ENCODE results near the gene KCNT1.

KCNT1 gene

GRCh38 chr9:135802876-135803419, 101.0 kb downstream of the KCNT1 start:
- no peak for DNase-seq (ENCODE audit: low read depth)

GRCh38 chr9:135803441-135803840, 101.5 kb downstream of the KCNT1 start:
- no peak for DNase-seq (ENCODE audit: low read depth)

GRCh38 chr9:135804581-135805421, 102.8 kb downstream of the KCNT1 start:
- DNase-seq (ENCODE audit: low read depth): no peak

DNA sequence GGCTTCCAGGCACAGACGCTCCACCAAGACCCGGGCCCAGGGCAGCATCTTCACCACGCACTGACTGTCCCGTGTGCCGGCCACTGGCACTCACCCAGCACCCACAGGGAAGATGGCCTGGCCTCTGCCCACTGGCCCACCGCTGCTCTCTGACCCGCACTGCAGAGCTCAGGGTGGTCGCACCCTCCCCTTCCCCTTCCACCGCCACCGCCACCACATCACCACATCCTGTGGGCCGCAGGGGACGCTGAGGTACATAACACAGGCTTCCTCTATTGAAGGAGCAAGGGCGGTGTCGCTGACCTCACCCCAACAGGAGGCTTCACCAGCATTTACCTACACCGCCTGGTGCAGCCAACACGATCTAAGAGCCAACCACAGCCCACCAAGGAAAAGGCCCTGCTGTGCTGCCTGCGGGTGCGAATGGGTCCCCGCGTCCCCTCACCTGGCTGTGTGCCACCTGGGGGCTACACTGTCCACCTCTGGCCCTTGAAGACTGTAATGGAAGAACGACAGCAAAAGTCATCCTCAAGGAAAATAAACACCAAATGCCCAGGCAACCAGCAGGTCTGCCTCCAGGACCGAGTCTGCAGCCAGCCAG, 103.5 kb downstream of the KCNT1 start:
- no peak for DNase-seq (ENCODE audit: low read depth)

DNA sequence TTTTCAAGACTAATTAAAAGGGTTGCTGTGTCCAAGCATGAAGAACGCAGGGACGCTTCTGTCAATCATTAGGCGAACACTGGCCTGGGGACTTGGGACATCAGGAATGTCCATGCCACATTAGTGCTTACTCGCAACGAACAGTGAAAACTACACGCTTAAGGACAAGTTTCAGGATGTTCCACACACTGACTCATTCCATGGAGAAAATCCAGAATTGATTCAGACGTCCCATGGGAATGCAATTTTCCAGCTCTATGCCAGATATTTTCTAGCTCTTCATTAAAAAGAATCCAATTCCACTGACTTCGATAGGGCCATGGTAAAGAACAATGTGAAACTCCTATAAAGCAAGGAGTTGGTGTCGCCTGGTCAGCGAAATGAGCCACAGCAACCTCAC, 107.2 kb downstream of the KCNT1 start:
- no peak for DNase-seq (ENCODE audit: low read depth)

- DNase-seq (ENCODE audit: low read depth): no peak
Measured at GRCh38 chr9:135810806-135811575, 109.0 kb downstream of the KCNT1 start.

DNA sequence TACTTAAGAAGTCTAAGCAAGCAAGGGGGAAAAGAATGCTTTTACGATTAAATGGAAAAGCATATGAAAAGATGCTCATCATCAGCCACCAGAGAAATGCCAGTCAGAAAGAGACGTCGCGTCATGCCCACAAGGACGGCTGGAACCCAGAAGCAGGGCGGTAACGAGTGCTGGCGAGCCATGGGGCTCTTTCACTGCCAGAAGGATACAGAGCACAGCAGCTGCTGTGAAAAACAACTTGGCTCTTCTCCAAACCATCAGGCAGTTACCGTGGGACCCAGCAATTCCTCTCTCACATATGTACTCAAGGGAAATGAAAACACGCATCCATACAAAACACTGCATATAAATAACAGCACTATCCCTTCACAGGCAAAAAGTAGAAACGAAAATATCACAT, 109.8 kb downstream of the KCNT1 start:
- DNase-seq (ENCODE audit: low read depth): no peak

DNA sequence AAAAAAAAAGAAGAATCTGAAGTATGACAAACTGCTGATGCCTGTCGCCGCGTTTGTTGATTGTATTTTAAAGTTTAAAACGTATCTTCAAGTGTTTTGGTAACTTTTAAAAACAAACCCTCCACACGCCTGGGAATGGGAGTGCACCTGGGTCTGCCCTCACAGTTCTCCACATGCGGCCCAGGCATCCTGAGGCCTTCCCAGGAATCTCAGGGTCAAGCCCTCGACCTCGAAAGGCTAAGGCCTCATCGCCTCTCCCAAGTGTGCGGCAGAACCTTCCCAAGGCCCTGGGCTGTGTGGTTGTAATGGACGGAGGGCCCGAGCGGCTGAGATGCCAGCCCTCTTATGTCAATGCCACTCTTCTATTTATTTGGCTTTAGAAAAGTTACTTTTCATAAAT, 111.0 kb downstream of the KCNT1 start:
- DNase-seq (ENCODE audit: low read depth): no peak

DNA sequence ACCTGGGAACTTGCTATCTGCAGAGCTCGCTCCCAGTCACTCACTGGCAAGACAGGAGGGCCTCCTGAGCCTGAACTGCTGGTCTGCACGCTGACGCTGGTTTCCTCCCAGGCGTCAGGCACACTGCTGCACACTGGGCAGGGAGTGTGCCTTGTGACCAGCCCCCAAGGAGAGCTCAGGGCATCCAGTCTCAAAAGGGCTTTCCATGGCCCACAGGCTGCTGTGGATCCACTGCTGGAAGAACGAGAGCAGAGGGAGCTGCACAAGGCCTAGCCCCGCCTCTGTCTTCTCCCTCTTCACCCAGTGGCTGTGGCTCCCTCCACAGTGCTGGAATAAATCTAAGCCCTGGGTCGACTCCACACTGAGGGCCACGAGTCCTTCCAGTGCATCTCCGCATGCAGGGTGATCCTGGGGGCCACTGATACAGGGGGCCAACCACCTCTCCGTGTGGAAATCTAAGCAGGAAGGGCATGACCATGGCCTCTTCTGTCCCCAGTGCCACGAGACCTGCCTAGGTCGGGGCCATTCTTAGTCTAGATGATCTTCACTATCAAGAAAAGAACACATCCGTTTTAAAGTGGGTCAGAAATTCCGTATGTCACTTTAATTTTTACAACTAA, 111.8 kb downstream of the KCNT1 start:
- DNase-seq (ENCODE audit: low read depth): no peak

DNA sequence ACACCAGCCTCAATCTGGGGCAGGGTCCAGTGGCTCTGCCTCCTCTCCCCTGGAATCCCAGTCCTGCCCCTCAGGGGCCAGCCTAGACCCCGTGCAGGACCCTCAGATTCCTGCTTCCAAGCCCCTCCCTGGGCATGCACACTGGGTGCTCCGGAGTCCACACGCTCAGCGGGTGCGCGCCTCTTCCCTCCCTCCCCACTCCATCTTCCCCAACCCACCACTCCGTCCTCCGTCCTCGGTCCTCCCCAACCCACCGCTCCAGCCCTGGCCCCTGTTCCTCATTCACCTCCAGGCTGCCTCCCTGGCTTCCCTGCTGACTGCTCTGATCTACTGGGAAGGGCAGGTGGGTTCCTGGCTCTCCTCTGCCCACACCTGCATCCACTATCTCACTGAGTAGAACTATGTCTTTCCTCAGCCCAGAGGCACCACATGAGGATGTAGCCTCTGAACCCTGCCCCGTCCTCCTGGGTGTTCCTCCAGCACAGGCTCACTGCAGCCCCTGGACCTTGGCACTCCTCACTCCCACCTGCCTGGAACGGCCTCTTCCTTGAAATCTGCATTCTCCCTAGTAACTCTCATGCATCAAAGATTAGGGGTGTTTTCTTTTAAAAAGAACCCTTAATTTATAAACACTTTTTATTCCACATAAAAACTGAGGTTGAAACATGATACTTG, 112.6 kb downstream of the KCNT1 start:
- no peak for DNase-seq (ENCODE audit: low read depth)

DNA sequence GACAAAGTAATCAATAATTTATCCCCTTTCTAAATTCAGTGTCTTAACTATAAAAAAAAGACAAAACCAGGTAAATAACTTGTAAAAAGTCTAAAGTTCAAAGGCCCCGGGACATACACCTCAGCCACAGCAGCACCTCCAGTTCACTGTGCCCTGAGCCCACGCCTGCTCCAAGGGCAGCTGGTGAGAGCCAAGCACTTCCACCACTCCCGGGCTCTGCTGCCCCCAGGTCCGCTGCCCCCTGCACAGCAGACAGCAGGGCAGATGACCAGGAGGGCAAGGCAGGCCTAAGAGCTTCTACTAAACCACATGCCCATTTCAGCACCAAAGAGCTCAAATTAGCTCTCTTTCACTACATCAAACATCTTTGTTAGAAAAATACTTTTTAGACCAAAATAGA, 113.4 kb downstream of the KCNT1 start:
- DNase-seq (ENCODE audit: low read depth): no peak

- DNase-seq (ENCODE audit: low read depth): no peak
Measured at GRCh38 chr9:135815830-135816650, 114.1 kb downstream of the KCNT1 start.

- DNase-seq (ENCODE audit: low read depth): no peak
Measured at GRCh38 chr9:135816651-135816970, 114.6 kb downstream of the KCNT1 start.

- no peak for DNase-seq (ENCODE audit: low read depth)
Measured at GRCh38 chr9:135817951-135818717, 116.1 kb downstream of the KCNT1 start.

- no peak for DNase-seq (ENCODE audit: low read depth)
Measured at GRCh38 chr9:135818718-135819475, 116.9 kb downstream of the KCNT1 start.

DNA sequence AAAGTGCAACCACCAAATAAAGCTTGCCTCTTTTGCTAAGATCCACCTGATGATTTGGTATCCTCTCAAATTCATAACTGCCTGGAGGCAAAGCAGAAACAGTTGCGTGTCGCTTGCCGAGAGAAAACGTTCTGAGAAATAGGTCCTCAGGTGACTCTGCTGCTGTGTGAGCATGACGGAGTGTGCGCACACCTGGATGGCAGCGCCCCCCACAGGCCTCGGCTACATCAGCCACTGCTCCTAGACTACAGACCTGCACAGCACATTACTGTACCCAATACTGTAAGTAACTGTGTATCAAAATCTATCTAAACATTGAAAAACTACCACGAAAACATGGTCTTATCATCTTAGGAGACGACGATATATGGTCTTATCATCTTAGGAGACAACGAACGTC, 117.9 kb downstream of the KCNT1 start:
- no peak for DNase-seq (ENCODE audit: low read depth)

DNA sequence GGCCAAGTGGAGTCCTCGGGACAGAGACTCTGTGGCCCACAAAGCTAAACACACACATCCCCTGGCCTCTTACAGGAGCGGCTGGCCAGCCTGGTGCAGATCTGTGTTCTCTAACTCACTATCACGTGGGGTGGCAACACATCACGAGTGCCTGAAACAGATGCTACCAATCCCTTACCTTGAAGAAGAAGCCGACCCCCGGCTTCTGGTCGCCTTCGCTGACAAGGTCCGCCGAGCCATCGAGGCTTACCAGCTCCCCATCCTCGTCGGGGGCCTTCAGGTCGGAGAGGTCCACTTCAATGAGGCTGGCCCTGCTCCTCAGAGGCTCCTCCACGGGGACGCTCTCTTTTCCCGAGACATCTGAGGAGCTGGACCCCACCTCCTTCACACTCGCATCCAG, 118.7 kb downstream of the KCNT1 start:
- no peak for DNase-seq (ENCODE audit: low read depth)

- no peak for DNase-seq (ENCODE audit: low read depth)
Measured at GRCh38 chr9:135821116-135821515, 119.1 kb downstream of the KCNT1 start.

- DNase-seq (ENCODE audit: low read depth): no peak
Measured at GRCh38 chr9:135821733-135822373, 119.9 kb downstream of the KCNT1 start.
